ENCODE measurements around the gene ARHGAP22. TPM values are rescaled to one million over a fixed set of nuclear protein-coding genes. Genes with fewer than 3 reads are reported as not detected.

ARHGAP22 gene
- total RNA-seq, 1 donor from 2014 or later = 2.1 TPM

- no peak for DNase-seq
Measured at GRCh38 chr10:48633381-48634197, 28.7 kb upstream of the ARHGAP22 start.

GRCh38 chr10:48632166-48632565 is 27.3 kb upstream of the ARHGAP22 start:
- no peak for DNase-seq

GRCh38 chr10:48627984-48628609 is 23.2 kb upstream of the ARHGAP22 start:
- no peak for DNase-seq

- DNase-seq = no peak
Measured at GRCh38 chr10:48626986-48627731, 22.3 kb upstream of the ARHGAP22 start.

GRCh38 chr10:48626447-48626846 is 21.6 kb upstream of the ARHGAP22 start:
- no peak for DNase-seq

- no peak for DNase-seq
Measured at GRCh38 chr10:48625826-48626134, 20.9 kb upstream of the ARHGAP22 start.

GRCh38 chr10:48623607-48624132 is 18.8 kb upstream of the ARHGAP22 start:
- DNase-seq = no peak

- DNase-seq = no peak
Measured at GRCh38 chr10:48623009-48623408, 18.1 kb upstream of the ARHGAP22 start.

- no peak for DNase-seq
Measured at GRCh38 chr10:48620719-48621118, 15.8 kb upstream of the ARHGAP22 start.

GRCh38 chr10:48616436-48616835 is 11.6 kb upstream of the ARHGAP22 start:
- DNase-seq = no peak

GRCh38 chr10:48614481-48615390 is 9.9 kb upstream of the ARHGAP22 start:
- DNase-seq = no peak

GRCh38 chr10:48613016-48613415 is 8.1 kb upstream of the ARHGAP22 start:
- no peak for DNase-seq

- DNase-seq = peak; percentile 21
Measured at GRCh38 chr10:48612236-48612943, 7.5 kb upstream of the ARHGAP22 start.

- no peak for DNase-seq
Measured at GRCh38 chr10:48611133-48611532, 6.3 kb upstream of the ARHGAP22 start.

GRCh38 chr10:48610585-48611093 is 5.8 kb upstream of the ARHGAP22 start:
- DNase-seq = no peak

GRCh38 chr10:48609899-48610584 is 5.2 kb upstream of the ARHGAP22 start:
- no peak for DNase-seq

GRCh38 chr10:48609441-48609840 is 4.6 kb upstream of the ARHGAP22 start:
- no peak for DNase-seq

GRCh38 chr10:48608976-48609375 is 4.1 kb upstream of the ARHGAP22 start:
- DNase-seq = peak; percentile 16

- DNase-seq = peak; percentile 20
Measured at GRCh38 chr10:48608279-48608681, 3.4 kb upstream of the ARHGAP22 start.

Measured in tongue (tissue), 2 donors.